ENCODE data around the gene ERCC2. TPM values are rescaled to one million over a fixed set of nuclear protein-coding genes. Genes with fewer than 3 reads are reported as not detected.

Gene ERCC2
- total RNA-seq, 1 experiment from 2014 or later, result 58.9 TPM

DNA sequence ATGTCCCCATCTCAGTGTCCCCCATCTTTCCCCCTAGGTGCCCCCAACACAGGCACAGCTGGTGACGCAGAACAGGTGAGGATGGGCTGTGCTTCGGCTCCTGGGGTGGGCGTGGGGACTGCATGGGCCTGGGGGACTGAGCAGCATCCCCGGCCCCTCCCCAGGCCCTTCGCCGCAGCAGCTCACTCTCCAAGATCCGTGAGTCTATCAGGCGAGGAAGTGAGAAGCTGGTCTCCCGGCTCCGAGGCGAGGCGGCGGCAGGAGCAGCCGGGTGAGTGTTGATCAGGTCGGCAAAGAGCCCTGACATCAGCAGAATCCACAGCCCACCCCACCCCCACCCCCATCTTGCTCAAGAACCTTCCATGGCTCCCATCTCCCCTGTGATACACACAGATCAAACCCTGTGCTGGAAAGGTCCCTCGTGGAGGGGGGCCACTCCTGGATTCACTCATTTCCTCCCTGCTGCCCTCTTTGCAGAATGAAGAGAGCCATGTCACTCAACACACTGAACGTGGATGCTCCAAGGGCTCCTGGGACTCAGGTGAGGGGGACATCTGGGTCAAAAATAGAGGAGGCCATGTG lies 19.8 kb downstream of the ERCC2 start:
- Histone ChIP-seq H2AFZ (ENCODE audit: low read depth, low read length, poor library complexity, severe bottlenecking) (no peak overlapping the region), H3K9ac (ENCODE audit: low read length) (no peak overlapping the region), H3K36me3 (ENCODE audit: control insufficient read depth in 1 of 2, insufficient read depth in 2 of 2, low read length in 2 of 2) (peaks cover 19 to 28% of the 10 kb centered on the region in 2 experiments; a peak in 3 of 4 replicates), H4K20me1 (ENCODE audit: insufficient read depth) (no peaks in the 10 kb centered on the region), H3K79me2 (ENCODE audit: insufficient read depth, low read length) (no peaks in the 10 kb centered on the region), H3K27ac (ENCODE audit: low read depth, low read length) (no peak overlapping the region), H3K27me3 (ENCODE audit: insufficient read depth, low read length) (no peaks in the 10 kb centered on the region), H3K4me1 (ENCODE audit: control insufficient read depth in 1 of 2, insufficient read depth in 2 of 2, low read length in 2 of 2) (peaks cover 0 to 2% of the 10 kb centered on the region in 2 experiments; a peak in 1 of 4 replicates), H3K4me3 (replicated peaks in 1 of 2; ENCODE audit: low read depth in 1 of 2, low read length in 2 of 2) (no peak overlapping the region), H3K9me2 (ENCODE audit: insufficient read depth) (no peaks in the 10 kb centered on the region), H3K9me3 (ENCODE audit: control insufficient read depth in 1 of 2, insufficient read depth in 1 of 2, low read depth in 1 of 2, low read length in 2 of 2) (no peaks in the 10 kb centered on the region), H3K4me2 (ENCODE audit: low read length) (no peak overlapping the region)
- no TSS peak for BruUV-seq (replicated peaks)
- no peak for ATAC-seq
- ChIA-PET POLR2A (no interaction called here), RAD21 (ENCODE audit: low non-redundant PET in 1 of 2, low total read pairs in 2 of 2, uncharacterized antibody in 2 of 2, unreplicated experiment in 2 of 2) (no interaction called here), CTCF (no interaction called here)
- DNase-seq (ENCODE audit: low read depth, low spot score), result no peak
- intact Hi-C loops (cut with micrococcal nuclease), result no loop called here
- TF ChIP-seq CEBPB (IDR thresholded peaks at IDR 0.05; ENCODE audit: low read depth), result no peak
- no peak for TF ChIP-seq RAD21 (IDR thresholded peaks at IDR 0.05; ENCODE audit: low read depth)
- TF ChIP-seq YY1 (IDR thresholded peaks at IDR 0.05; ENCODE audit: extremely low read depth, insufficient replicate concordance, low read depth, low read length), result no peak
- no peak for TF ChIP-seq CTCF (IDR thresholded peaks at IDR 0.05 in 2 of 3, conservative IDR thresholded peaks at IDR 0.05 in 1 of 3; ENCODE audit: borderline replicate concordance in 1 of 3, insufficient read depth in 1 of 3, low read depth in 2 of 3, low read length in 2 of 3)
- no peak for TF ChIP-seq TCF7L2 (IDR thresholded peaks at IDR 0.05; ENCODE audit: borderline replicate concordance, extremely low read depth, insufficient read depth, insufficient read length)
- no peak for TF ChIP-seq EZH2 (IDR thresholded peaks at IDR 0.05)
- no peak for TF ChIP-seq JUND (IDR thresholded peaks at IDR 0.05)
- no peak for TF ChIP-seq SRF (IDR thresholded peaks at IDR 0.05; ENCODE audit: low read depth)
- no peak for TF ChIP-seq EZH2phosphoT487 (IDR thresholded peaks at IDR 0.05; ENCODE audit: borderline replicate concordance)
- TF ChIP-seq POLR2A (IDR thresholded peaks at IDR 0.05; ENCODE audit: borderline replicate concordance, extremely low read depth, insufficient read depth, insufficient read length), result no peak
- no peak for TF ChIP-seq ZFX (IDR thresholded peaks at IDR 0.05)
- TF ChIP-seq REST (IDR thresholded peaks at IDR 0.05; ENCODE audit: low read depth), result no peak
- TF ChIP-seq FOSL1 (IDR thresholded peaks at IDR 0.05; ENCODE audit: low read depth), result no peak
- TF ChIP-seq ZBTB33 (IDR thresholded peaks at IDR 0.05; ENCODE audit: extremely low read depth, insufficient replicate concordance, low read length), result no peak
- TF ChIP-seq ATF3 (IDR thresholded peaks at IDR 0.05), result no peak
- no peak for TF ChIP-seq POLR2AphosphoS5 (IDR thresholded peaks at IDR 0.05; ENCODE audit: low read depth, low read length)
